ENCODE measurements around the gene RIT2. TPM values are rescaled to one million over a fixed set of nuclear protein-coding genes. Genes with fewer than 3 reads are reported as not detected.

The RIT2 gene
- total RNA-seq, 1 experiment from 2014 or later: not detected

GRCh38 chr18:42931491-42931890 is 184.0 kb downstream of the RIT2 start:
- no peaks in the 10 kb centered on the region for H3K4me1 ChIP-seq
- no peaks in the 10 kb centered on the region for H3K27me3 ChIP-seq (replicated peaks; ENCODE audit: control insufficient read depth, insufficient read depth, low read length)
- H3K9me3 ChIP-seq: no peaks in the 10 kb centered on the region
- BruUV-seq (replicated peaks): no TSS peak
- H3K9me3 Mint-ChIP-seq (ENCODE audit: unreplicated experiment): no peaks in the 10 kb centered on the region
- ChIA-PET POLR2A (no interaction called here), CTCF (no interaction called here)
- DNase-seq: no peak
- no peak for TF ChIP-seq CTCF (IDR thresholded peaks at IDR 0.05; ENCODE audit: insufficient read depth in 1 of 2, low read depth in 1 of 2, low read length in 1 of 2, severe bottlenecking in 1 of 2, unreplicated experiment in 1 of 2)
- H3K27ac Mint-ChIP-seq (ENCODE audit: unreplicated experiment): no peak overlapping the region
- H3K36me3 Mint-ChIP-seq (ENCODE audit: insufficient read depth, unreplicated experiment): no peaks in the 10 kb centered on the region
- H3K27me3 Mint-ChIP-seq (ENCODE audit: insufficient read depth, unreplicated experiment): peaks cover 4% of the 10 kb centered on the region
- no peaks in the 10 kb centered on the region for H3K4me1 Mint-ChIP-seq (ENCODE audit: low read depth, unreplicated experiment)
- no peak overlapping the region for H3K4me3 Mint-ChIP-seq (ENCODE audit: unreplicated experiment)
- H3K4me3 ChIP-seq (ENCODE audit: low read depth, low read length): no peak overlapping the region
- intact Hi-C loops (cut with micrococcal nuclease; ENCODE audit: unreplicated experiment): no loop called here
- no peaks in the 10 kb centered on the region for H3K36me3 ChIP-seq (ENCODE audit: control insufficient read depth, insufficient read depth, low read length)

GRCh38 chr18:42929857-42930256 is 185.6 kb downstream of the RIT2 start:
- intact Hi-C loops (cut with micrococcal nuclease; ENCODE audit: unreplicated experiment): no loop called here

GRCh38 chr18:42929181-42929580 is 186.3 kb downstream of the RIT2 start:
- no peak for TF ChIP-seq CTCF (IDR thresholded peaks at IDR 0.05; ENCODE audit: insufficient read depth in 1 of 2, low read depth in 1 of 2, low read length in 1 of 2, severe bottlenecking in 1 of 2, unreplicated experiment in 1 of 2)
- no peak for DNase-seq
- H3K4me1 Mint-ChIP-seq (ENCODE audit: low read depth, unreplicated experiment): no peaks in the 10 kb centered on the region
- Histone ChIP-seq H3K9me3 (no peaks in the 10 kb centered on the region), H3K4me3 (ENCODE audit: low read depth, low read length) (no peak overlapping the region), H3K27me3 (replicated peaks; ENCODE audit: control insufficient read depth, insufficient read depth, low read length) (no peaks in the 10 kb centered on the region), H3K4me1 (no peaks in the 10 kb centered on the region), H3K36me3 (ENCODE audit: control insufficient read depth, insufficient read depth, low read length) (no peaks in the 10 kb centered on the region)
- BruUV-seq (replicated peaks): no TSS peak
- H3K36me3 Mint-ChIP-seq (ENCODE audit: insufficient read depth, unreplicated experiment): no peaks in the 10 kb centered on the region
- intact Hi-C loops (cut with micrococcal nuclease; ENCODE audit: unreplicated experiment): no loop called here
- H3K27me3 Mint-ChIP-seq (ENCODE audit: insufficient read depth, unreplicated experiment): peaks cover 4% of the 10 kb centered on the region
- H3K9me3 Mint-ChIP-seq (ENCODE audit: unreplicated experiment): no peaks in the 10 kb centered on the region
- ChIA-PET POLR2A (no interaction called here), CTCF (no interaction called here)
- H3K4me3 Mint-ChIP-seq (ENCODE audit: unreplicated experiment): no peak overlapping the region
- no peak overlapping the region for H3K27ac Mint-ChIP-seq (ENCODE audit: unreplicated experiment)

More at GRCh38 chr18:42929857-42930256, 185.6 kb downstream of the RIT2 start:
- Histone ChIP-seq H3K4me1 (no peaks in the 10 kb centered on the region), H3K36me3 (ENCODE audit: control insufficient read depth, insufficient read depth, low read length) (no peaks in the 10 kb centered on the region), H3K9me3 (no peaks in the 10 kb centered on the region), H3K27me3 (replicated peaks; ENCODE audit: control insufficient read depth, insufficient read depth, low read length) (no peaks in the 10 kb centered on the region), H3K4me3 (ENCODE audit: low read depth, low read length) (no peak overlapping the region)
- DNase-seq: no peak
- no peaks in the 10 kb centered on the region for H3K9me3 Mint-ChIP-seq (ENCODE audit: unreplicated experiment)
- no peaks in the 10 kb centered on the region for H3K4me1 Mint-ChIP-seq (ENCODE audit: low read depth, unreplicated experiment)
- ChIA-PET CTCF (no interaction called here), POLR2A (no interaction called here)
- peaks cover 4% of the 10 kb centered on the region for H3K27me3 Mint-ChIP-seq (ENCODE audit: insufficient read depth, unreplicated experiment)
- no peak overlapping the region for H3K27ac Mint-ChIP-seq (ENCODE audit: unreplicated experiment)
- H3K36me3 Mint-ChIP-seq (ENCODE audit: insufficient read depth, unreplicated experiment): no peaks in the 10 kb centered on the region
- no peak overlapping the region for H3K4me3 Mint-ChIP-seq (ENCODE audit: unreplicated experiment)
- no peak for TF ChIP-seq CTCF (IDR thresholded peaks at IDR 0.05; ENCODE audit: insufficient read depth in 1 of 2, low read depth in 1 of 2, low read length in 1 of 2, severe bottlenecking in 1 of 2, unreplicated experiment in 1 of 2)
- no TSS peak for BruUV-seq (replicated peaks)
